ENCODE data around the gene SHC3.
A peak's percentile ranks its signal among the peaks of the same experiment; 100 is the strongest.

Gene SHC3

GRCh38 chr9:89173072-89173471 lies 5.5 kb downstream of the SHC3 start:
- no peaks in the 10 kb centered on the region for H3K9me3 Mint-ChIP-seq
- H3K4me1 Mint-ChIP-seq, result peaks cover 4% of the 10 kb centered on the region
- H3K27me3 Mint-ChIP-seq, result peaks cover 21% of the 10 kb centered on the region
- no peaks in the 10 kb centered on the region for H3K36me3 Mint-ChIP-seq
- no peak overlapping the region for H3K4me3 Mint-ChIP-seq
- H3K27ac Mint-ChIP-seq, result no peak overlapping the region

GRCh38 chr9:89172398-89172797 lies 6.2 kb downstream of the SHC3 start:
- peaks cover 21% of the 10 kb centered on the region for H3K27me3 Mint-ChIP-seq
- H3K4me1 Mint-ChIP-seq, result peaks cover 4% of the 10 kb centered on the region
- H3K27ac Mint-ChIP-seq, result no peak overlapping the region
- H3K4me3 Mint-ChIP-seq, result no peak overlapping the region
- no peaks in the 10 kb centered on the region for H3K36me3 Mint-ChIP-seq
- H3K9me3 Mint-ChIP-seq, result no peaks in the 10 kb centered on the region

- peaks cover 15% of the 10 kb centered on the region for H3K27me3 Mint-ChIP-seq
- H3K4me1 Mint-ChIP-seq, result peaks cover 2% of the 10 kb centered on the region
- H3K9me3 Mint-ChIP-seq, result no peaks in the 10 kb centered on the region
- no peak overlapping the region for H3K4me3 Mint-ChIP-seq
- H3K36me3 Mint-ChIP-seq, result no peaks in the 10 kb centered on the region
- H3K27ac Mint-ChIP-seq, result no peak overlapping the region
These were observed 6.9 kb downstream of the SHC3 start for GRCh38 chr9:89171693-89172092.

GRCh38 chr9:89171231-89171630 lies 7.4 kb downstream of the SHC3 start:
- Mint-ChIP-seq H3K4me3 (no peak overlapping the region), H3K36me3 (no peaks in the 10 kb centered on the region), H3K27ac (no peak overlapping the region), H3K27me3 (peaks cover 12% of the 10 kb centered on the region), H3K4me1 (no peaks in the 10 kb centered on the region), H3K9me3 (no peaks in the 10 kb centered on the region)

GRCh38 chr9:89168901-89169813 lies 9.5 kb downstream of the SHC3 start:
- no peaks in the 10 kb centered on the region for H3K36me3 Mint-ChIP-seq
- H3K9me3 Mint-ChIP-seq, result no peaks in the 10 kb centered on the region
- H3K27ac Mint-ChIP-seq, result no peak overlapping the region
- H3K4me3 Mint-ChIP-seq, result no peak overlapping the region
- peaks cover 3% of the 10 kb centered on the region for H3K27me3 Mint-ChIP-seq
- H3K4me1 Mint-ChIP-seq, result no peaks in the 10 kb centered on the region

GRCh38 chr9:89167788-89168187 lies 10.8 kb downstream of the SHC3 start:
- Mint-ChIP-seq H3K27me3 (peaks cover 3% of the 10 kb centered on the region), H3K27ac (no peak overlapping the region), H3K9me3 (no peaks in the 10 kb centered on the region), H3K36me3 (no peaks in the 10 kb centered on the region), H3K4me1 (no peaks in the 10 kb centered on the region), H3K4me3 (no peak overlapping the region)

- H3K27me3 Mint-ChIP-seq, result peaks cover 3% of the 10 kb centered on the region
- no peaks in the 10 kb centered on the region for H3K9me3 Mint-ChIP-seq
- no peaks in the 10 kb centered on the region for H3K36me3 Mint-ChIP-seq
These were observed 11.8 kb downstream of the SHC3 start for GRCh38 chr9:89166852-89167251.

GRCh38 chr9:89165880-89166279 lies 12.7 kb downstream of the SHC3 start:
- Mint-ChIP-seq H3K4me1 (no peaks in the 10 kb centered on the region), H3K36me3 (no peaks in the 10 kb centered on the region), H3K27ac (no peak overlapping the region), H3K9me3 (no peaks in the 10 kb centered on the region), H3K27me3 (peaks cover 3% of the 10 kb centered on the region), H3K4me3 (no peak overlapping the region)

More at GRCh38 chr9:89166852-89167251, 11.8 kb downstream of the SHC3 start:
- Mint-ChIP-seq H3K4me3 (no peak overlapping the region), H3K27ac (no peak overlapping the region), H3K4me1 (no peaks in the 10 kb centered on the region)

- no peaks in the 10 kb centered on the region for H3K36me3 Mint-ChIP-seq
- H3K27me3 Mint-ChIP-seq, result peaks cover 3% of the 10 kb centered on the region
- H3K27ac Mint-ChIP-seq, result no peak overlapping the region
- no peaks in the 10 kb centered on the region for H3K4me1 Mint-ChIP-seq
- H3K4me3 Mint-ChIP-seq, result no peak overlapping the region
- H3K9me3 Mint-ChIP-seq, result no peaks in the 10 kb centered on the region
These were observed 13.3 kb downstream of the SHC3 start for GRCh38 chr9:89165341-89165740.

GRCh38 chr9:89161221-89161620 lies 17.4 kb downstream of the SHC3 start:
- H3K27me3 Mint-ChIP-seq, result peaks cover 17% of the 10 kb centered on the region
- no peak overlapping the region for H3K27ac Mint-ChIP-seq
- no peaks in the 10 kb centered on the region for H3K4me1 Mint-ChIP-seq
- peaks cover 2% of the 10 kb centered on the region for H3K36me3 Mint-ChIP-seq
- H3K9me3 Mint-ChIP-seq, result no peaks in the 10 kb centered on the region
- no peak overlapping the region for H3K4me3 Mint-ChIP-seq

GRCh38 chr9:89160806-89161205 lies 17.8 kb downstream of the SHC3 start:
- Mint-ChIP-seq H3K4me3 (no peak overlapping the region), H3K36me3 (peaks cover 2% of the 10 kb centered on the region), H3K4me1 (peaks cover under 1% of the 10 kb centered on the region), H3K9me3 (no peaks in the 10 kb centered on the region), H3K27me3 (peaks cover 16% of the 10 kb centered on the region), H3K27ac (no peak overlapping the region)

- H3K36me3 Mint-ChIP-seq, result peaks cover 2% of the 10 kb centered on the region
- peaks cover 16% of the 10 kb centered on the region for H3K27me3 Mint-ChIP-seq
- H3K4me3 Mint-ChIP-seq, result no peak overlapping the region
- no peaks in the 10 kb centered on the region for H3K9me3 Mint-ChIP-seq
- no peak overlapping the region for H3K27ac Mint-ChIP-seq
- H3K4me1 Mint-ChIP-seq, result peaks cover 28% of the 10 kb centered on the region
These were observed 23.8 kb downstream of the SHC3 start for GRCh38 chr9:89154651-89155336.

- Mint-ChIP-seq H3K27me3 (peaks cover 13% of the 10 kb centered on the region), H3K4me3 (peak overlapping the region; percentile 51), H3K9me3 (no peaks in the 10 kb centered on the region), H3K4me1 (peaks cover 28% of the 10 kb centered on the region), H3K36me3 (peaks cover 2% of the 10 kb centered on the region), H3K27ac (no peak overlapping the region)
These were observed 24.4 kb downstream of the SHC3 start for GRCh38 chr9:89154218-89154617.

- Mint-ChIP-seq H3K36me3 (peaks cover 2% of the 10 kb centered on the region), H3K9me3 (no peaks in the 10 kb centered on the region), H3K4me1 (peaks cover 28% of the 10 kb centered on the region), H3K27ac (peak overlapping the region; percentile 60), H3K27me3 (peaks cover 11% of the 10 kb centered on the region), H3K4me3 (peak overlapping the region; percentile 51)
These were observed 25.2 kb downstream of the SHC3 start for GRCh38 chr9:89153232-89154017.

GRCh38 chr9:89149726-89150125 lies 28.9 kb downstream of the SHC3 start:
- Mint-ChIP-seq H3K36me3 (no peaks in the 10 kb centered on the region), H3K4me1 (peaks cover 16% of the 10 kb centered on the region), H3K27ac (no peak overlapping the region), H3K4me3 (no peak overlapping the region), H3K9me3 (no peaks in the 10 kb centered on the region), H3K27me3 (peaks cover 4% of the 10 kb centered on the region)

Data from activated naive CD4-positive, alpha-beta T cell treated with anti-CD3 and anti-CD28 coated beads, Interleukin-2, amount 50 U/mL, for 24 hours (primary cell).